HCT116 (cell line): ENCODE data around the gene EGFR. TPM values are rescaled to one million over a fixed set of nuclear protein-coding genes. Genes with fewer than 3 reads are reported as not detected.

Experiments
- CEBPB ChIP-seq: IDR thresholded peaks from 2 replicates; pipeline ENCODE4 v1.6.1; 2012; ENCODE audit warnings: low read depth
- ELF1 ChIP-seq: IDR thresholded peaks from 2 replicates; pipeline ENCODE4 v1.6.1; 2012; ENCODE audit warnings: low read depth, borderline replicate concordance
- JUND ChIP-seq: IDR thresholded peaks from 2 replicates; pipeline ENCODE4 v1.6.1; 2012
- RAD21 ChIP-seq: IDR thresholded peaks from 2 replicates; pipeline ENCODE4 v1.6.1; 2012; ENCODE audit warnings: low read depth, mild to moderate bottlenecking
- REST ChIP-seq: IDR thresholded peaks from 2 replicates; pipeline ENCODE4 v1.6.1; 2012; ENCODE audit warnings: low read depth
- SP1 ChIP-seq: IDR thresholded peaks from 2 replicates; pipeline ENCODE4 v1.6.1; 2012; ENCODE audit warnings: low read depth
- SRF ChIP-seq: IDR thresholded peaks from 2 replicates; pipeline ENCODE4 v1.6.1; 2012; ENCODE audit warnings: low read depth
- YY1 ChIP-seq: IDR thresholded peaks from 2 replicates; pipeline ENCODE4 v1.6.1; 2011; ENCODE audit warnings: low read length, low read depth, moderate library complexity, mild to moderate bottlenecking; ENCODE audit not compliant: insufficient replicate concordance; ENCODE audit errors: extremely low read depth
- ZBTB33 ChIP-seq: IDR thresholded peaks from 2 replicates; pipeline ENCODE4 v1.6.1; 2011; ENCODE audit warnings: mild to moderate bottlenecking, low read length, moderate library complexity; ENCODE audit not compliant: insufficient replicate concordance; ENCODE audit errors: extremely low read depth
- total RNA-seq: library from RNA; stranded (reverse); gene quantifications from one replicate; pipeline ENCODE4 v1.2.1, GENCODE V29; 2021; ENCODE audit not compliant: unreplicated experiment

Gene EGFR
- total RNA-seq, 1 experiment from 2014 or later = 71.5 TPM

- 0 out of 2 replicates have a peak, but pooled peaks have one; percentile 19 for TF ChIP-seq RAD21
- TF ChIP-seq ZBTB33 = no peak
- TF ChIP-seq CEBPB = peak; percentile 36; the same call in 1 of the 2 replicates
- TF ChIP-seq REST = no peak
- TF ChIP-seq YY1 = peak; percentile 37
- no peak; the same call in 1 of the 2 replicates for TF ChIP-seq SRF
- TF ChIP-seq SP1 = peak; percentile 63
- TF ChIP-seq JUND = peak; percentile 86
- no peak; the same call in 1 of the 2 replicates for TF ChIP-seq ELF1
These were observed 46.9 kb downstream of the EGFR start (continued) for GRCh38 chr7:55065511-55066229.
